HEK293 (cell line): ENCODE measurements around the gene PM20D1.
A peak's percentile ranks its signal among the peaks of the same experiment; 100 is the strongest.

Experiments
- EGR2 ChIP-seq: fragments of 450-650 bp; formaldehyde crosslinking; IDR thresholded peaks from 2 replicates; pipeline ENCODE4 v1.5.1; 2016; ENCODE audit warnings: low read depth, missing biosample characterization, missing genetic modification characterization
- GLIS1 ChIP-seq: fragments of 450-650 bp; formaldehyde crosslinking; IDR thresholded peaks from 2 replicates; pipeline ENCODE4 v1.5.1; 2016; ENCODE audit warnings: missing biosample characterization, missing genetic modification characterization
- GLIS2 ChIP-seq: fragments of 450-650 bp; formaldehyde crosslinking; IDR thresholded peaks from 2 replicates; pipeline ENCODE4 v1.5.1; 2016; ENCODE audit warnings: missing biosample characterization, missing genetic modification characterization
- KLF9 ChIP-seq: fragments of 450-650 bp; formaldehyde crosslinking; IDR thresholded peaks from 2 replicates; pipeline ENCODE4 v1.5.1; 2016; ENCODE audit warnings: missing biosample characterization, missing genetic modification characterization, low read depth
- TCF7L2 ChIP-seq: IDR thresholded peaks from 2 replicates; pipeline ENCODE4 v1.6.1; 2011; ENCODE audit warnings: low read depth, mild to moderate bottlenecking, inconsistent platforms, low read length, moderate library complexity, borderline replicate concordance
- ZBTB11 ChIP-seq: fragments of 450-650 bp; formaldehyde crosslinking; conservative IDR thresholded peaks from 2 replicates; pipeline ENCODE4 v1.5.1; 2016; ENCODE audit warnings: low read depth, missing biosample characterization, missing genetic modification characterization
- ZBTB17 ChIP-seq: fragments of 450-650 bp; formaldehyde crosslinking; IDR thresholded peaks from 2 replicates; pipeline ENCODE4 v1.5.1; 2016; ENCODE audit warnings: missing biosample characterization, missing genetic modification characterization
- ZFP69B ChIP-seq: fragments of 450-650 bp; formaldehyde crosslinking; IDR thresholded peaks from 2 replicates; pipeline ENCODE4 v1.5.1; 2016; ENCODE audit warnings: missing biosample characterization, missing genetic modification characterization
- ZNF2 ChIP-seq: fragments of 450-650 bp; formaldehyde crosslinking; IDR thresholded peaks from 2 replicates; pipeline ENCODE4 v1.5.1; 2016; ENCODE audit warnings: missing biosample characterization, missing genetic modification characterization
- ZNF221 ChIP-seq: fragments of 450-650 bp; formaldehyde crosslinking; IDR thresholded peaks from 2 replicates; pipeline ENCODE4 v1.5.1; 2017; ENCODE audit warnings: missing biosample characterization, missing genetic modification characterization, borderline replicate concordance
- ZNF311 ChIP-seq: fragments of 450-650 bp; formaldehyde crosslinking; IDR thresholded peaks from 2 replicates; pipeline ENCODE4 v1.5.1; 2017; ENCODE audit warnings: missing biosample characterization, missing genetic modification characterization, borderline replicate concordance
- ZNF324 ChIP-seq: fragments of 450-650 bp; formaldehyde crosslinking; IDR thresholded peaks from 2 replicates; pipeline ENCODE4 v1.5.1; 2016; ENCODE audit warnings: missing biosample characterization, missing genetic modification characterization
- ZNF433 ChIP-seq: fragments of 450-650 bp; formaldehyde crosslinking; IDR thresholded peaks from 2 replicates; pipeline ENCODE4 v1.5.1; 2016; ENCODE audit warnings: missing biosample characterization, missing genetic modification characterization, low read depth
- ZNF449 ChIP-seq: fragments of 450-650 bp; formaldehyde crosslinking; IDR thresholded peaks from 2 replicates; pipeline ENCODE4 v1.5.1; 2017; ENCODE audit warnings: missing biosample characterization, mild to moderate bottlenecking, missing genetic modification characterization, moderate library complexity
- ZNF501 ChIP-seq: fragments of 450-650 bp; formaldehyde crosslinking; IDR thresholded peaks from 2 replicates; pipeline ENCODE4 v1.5.1; 2016; ENCODE audit warnings: missing biosample characterization, missing genetic modification characterization
- ZNF513 ChIP-seq: fragments of 450-650 bp; IDR thresholded peaks from 2 replicates; pipeline ENCODE4 v1.5.1; 2018; ENCODE audit warnings: missing biosample characterization, missing genetic modification characterization
- ZSCAN30 ChIP-seq: fragments of 450-650 bp; IDR thresholded peaks from 2 replicates; pipeline ENCODE4 v1.5.1; 2018; ENCODE audit warnings: missing biosample characterization, mild to moderate bottlenecking, missing genetic modification characterization, moderate library complexity
- TF ChIP-seq, protein P1 (sequence below): fragments of 450-650 bp; formaldehyde crosslinking; IDR thresholded peaks from 2 replicates; pipeline ENCODE4 v1.5.1; 2016; ENCODE audit warnings: missing biosample characterization, missing genetic modification characterization
- TF ChIP-seq, protein P2 (sequence below): fragments of 450-650 bp; formaldehyde crosslinking; IDR thresholded peaks from 2 replicates; pipeline ENCODE4 v1.5.1; 2016; ENCODE audit warnings: missing biosample characterization, missing genetic modification characterization
- TF ChIP-seq, protein P3 (sequence below): fragments of 450-650 bp; formaldehyde crosslinking; IDR thresholded peaks from 2 replicates; pipeline ENCODE4 v1.5.1; 2016; ENCODE audit warnings: missing biosample characterization, missing genetic modification characterization
- TF ChIP-seq, protein P4 (sequence below): fragments of 450-650 bp; formaldehyde crosslinking; IDR thresholded peaks from 2 replicates; pipeline ENCODE4 v1.5.1; 2016; ENCODE audit warnings: missing biosample characterization, missing genetic modification characterization

The PM20D1 gene

DNA sequence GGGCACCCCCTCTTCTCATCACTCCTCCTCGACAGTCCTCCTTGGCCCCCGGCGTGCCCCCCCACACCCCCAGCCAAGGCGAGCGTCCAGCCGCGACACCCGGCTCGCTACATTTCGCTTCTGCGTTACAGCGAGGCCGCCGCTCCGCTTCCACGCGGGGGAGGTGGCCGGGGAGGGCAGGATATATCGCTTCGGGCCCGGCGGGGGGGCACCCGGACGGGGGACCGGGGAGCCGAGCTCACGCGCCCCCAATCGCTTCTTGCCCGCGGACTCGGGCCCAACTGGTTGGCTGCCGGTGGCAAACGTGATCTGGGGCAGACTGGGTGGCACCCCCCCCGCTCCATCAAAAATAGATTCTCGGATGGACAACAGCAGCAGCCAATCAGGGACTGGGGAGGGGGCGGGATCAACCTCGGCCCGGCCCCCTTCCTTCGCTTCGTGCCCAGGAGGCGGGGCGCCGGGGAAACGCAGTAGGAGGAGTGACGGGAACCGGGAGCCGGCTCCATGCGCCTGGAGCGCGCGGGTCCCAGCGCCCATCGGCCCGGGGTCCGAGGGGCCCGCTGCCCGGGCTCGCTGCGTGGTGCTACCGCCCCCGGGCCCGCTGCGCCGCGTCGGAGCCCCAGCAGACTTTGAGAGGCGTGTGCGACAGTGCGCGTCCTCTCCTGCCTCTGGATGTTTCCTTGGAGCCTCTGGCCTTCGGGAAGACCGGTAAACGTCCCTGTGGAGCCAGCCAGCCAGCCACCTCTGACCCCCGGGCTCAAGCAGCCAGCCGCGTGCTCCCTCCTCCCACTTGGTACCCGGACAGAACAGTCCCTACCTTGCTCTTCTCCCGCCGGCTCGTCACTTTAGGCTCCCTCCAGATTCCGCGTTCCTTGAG is 36.8 kb downstream of the PM20D1 start, which contains the start of gene SLC41A1 (continued):
- TF ChIP-seq TCF7L2 (no peak), KLF9 (tag by site-specific recombination) (peak; percentile 58; the same call in 1 of the 2 replicates), ZBTB17 (tag by site-specific recombination) (0 out of 2 replicates have a peak, but pooled peaks have one; percentile 40), ZNF513 (no peak), GLIS1 (peak; percentile 97), ZNF221 (tag by site-specific recombination) (no peak), GLIS2 (tag by site-specific recombination) (peak; percentile 100), ZNF449 (tag by site-specific recombination) (peak; percentile 63; the same call in 1 of the 2 replicates), ZSCAN30 (tag by site-specific recombination) (peak; percentile 30; the same call in 1 of the 2 replicates), ZNF433 (tag by site-specific recombination) (no peak), ZNF2 (tag by site-specific recombination) (peak; percentile 61), ZBTB11 (tag by site-specific recombination) (peak; percentile 52), ZFP69B (tag by site-specific recombination) (peak; percentile 22; the same call in 1 of the 2 replicates), ZNF311 (no peak), ZNF501 (tag by site-specific recombination) (peak; percentile 85; the same call in 1 of the 2 replicates), ZNF324 (tag by site-specific recombination) (peak; percentile 14; the same call in 1 of the 2 replicates), EGR2 (tag by site-specific recombination) (peak; percentile 64)
- TF ChIP-seq, protein P1, sequence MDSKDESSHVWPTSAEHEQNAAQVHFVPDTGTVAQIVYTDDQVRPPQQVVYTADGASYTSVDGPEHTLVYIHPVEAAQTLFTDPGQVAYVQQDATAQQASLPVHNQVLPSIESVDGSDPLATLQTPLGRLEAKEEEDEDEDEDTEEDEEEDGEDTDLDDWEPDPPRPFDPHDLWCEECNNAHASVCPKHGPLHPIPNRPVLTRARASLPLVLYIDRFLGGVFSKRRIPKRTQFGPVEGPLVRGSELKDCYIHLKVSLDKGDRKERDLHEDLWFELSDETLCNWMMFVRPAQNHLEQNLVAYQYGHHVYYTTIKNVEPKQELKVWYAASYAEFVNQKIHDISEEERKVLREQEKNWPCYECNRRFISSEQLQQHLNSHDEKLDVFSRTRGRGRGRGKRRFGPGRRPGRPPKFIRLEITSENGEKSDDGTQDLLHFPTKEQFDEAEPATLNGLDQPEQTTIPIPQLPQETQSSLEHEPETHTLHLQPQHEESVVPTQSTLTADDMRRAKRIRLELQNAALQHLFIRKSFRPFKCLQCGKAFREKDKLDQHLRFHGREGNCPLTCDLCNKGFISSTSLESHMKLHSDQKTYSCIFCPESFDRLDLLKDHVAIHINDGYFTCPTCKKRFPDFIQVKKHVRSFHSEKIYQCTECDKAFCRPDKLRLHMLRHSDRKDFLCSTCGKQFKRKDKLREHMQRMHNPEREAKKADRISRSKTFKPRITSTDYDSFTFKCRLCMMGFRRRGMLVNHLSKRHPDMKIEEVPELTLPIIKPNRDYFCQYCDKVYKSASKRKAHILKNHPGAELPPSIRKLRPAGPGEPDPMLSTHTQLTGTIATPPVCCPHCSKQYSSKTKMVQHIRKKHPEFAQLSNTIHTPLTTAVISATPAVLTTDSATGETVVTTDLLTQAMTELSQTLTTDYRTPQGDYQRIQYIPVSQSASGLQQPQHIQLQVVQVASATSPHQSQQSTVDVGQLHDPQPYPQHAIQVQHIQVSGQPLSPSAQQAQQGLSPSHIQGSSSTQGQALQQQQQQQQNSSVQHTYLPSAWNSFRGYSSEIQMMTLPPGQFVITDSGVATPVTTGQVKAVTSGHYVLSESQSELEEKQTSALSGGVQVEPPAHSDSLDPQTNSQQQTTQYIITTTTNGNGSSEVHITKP, result peak; percentile 60
- TF ChIP-seq, protein P2, sequence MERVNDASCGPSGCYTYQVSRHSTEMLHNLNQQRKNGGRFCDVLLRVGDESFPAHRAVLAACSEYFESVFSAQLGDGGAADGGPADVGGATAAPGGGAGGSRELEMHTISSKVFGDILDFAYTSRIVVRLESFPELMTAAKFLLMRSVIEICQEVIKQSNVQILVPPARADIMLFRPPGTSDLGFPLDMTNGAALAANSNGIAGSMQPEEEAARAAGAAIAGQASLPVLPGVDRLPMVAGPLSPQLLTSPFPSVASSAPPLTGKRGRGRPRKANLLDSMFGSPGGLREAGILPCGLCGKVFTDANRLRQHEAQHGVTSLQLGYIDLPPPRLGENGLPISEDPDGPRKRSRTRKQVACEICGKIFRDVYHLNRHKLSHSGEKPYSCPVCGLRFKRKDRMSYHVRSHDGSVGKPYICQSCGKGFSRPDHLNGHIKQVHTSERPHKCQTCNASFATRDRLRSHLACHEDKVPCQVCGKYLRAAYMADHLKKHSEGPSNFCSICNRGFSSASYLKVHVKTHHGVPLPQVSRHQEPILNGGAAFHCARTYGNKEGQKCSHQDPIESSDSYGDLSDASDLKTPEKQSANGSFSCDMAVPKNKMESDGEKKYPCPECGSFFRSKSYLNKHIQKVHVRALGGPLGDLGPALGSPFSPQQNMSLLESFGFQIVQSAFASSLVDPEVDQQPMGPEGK (tag by site-specific recombination), result peak; percentile 99
- TF ChIP-seq, protein P3, sequence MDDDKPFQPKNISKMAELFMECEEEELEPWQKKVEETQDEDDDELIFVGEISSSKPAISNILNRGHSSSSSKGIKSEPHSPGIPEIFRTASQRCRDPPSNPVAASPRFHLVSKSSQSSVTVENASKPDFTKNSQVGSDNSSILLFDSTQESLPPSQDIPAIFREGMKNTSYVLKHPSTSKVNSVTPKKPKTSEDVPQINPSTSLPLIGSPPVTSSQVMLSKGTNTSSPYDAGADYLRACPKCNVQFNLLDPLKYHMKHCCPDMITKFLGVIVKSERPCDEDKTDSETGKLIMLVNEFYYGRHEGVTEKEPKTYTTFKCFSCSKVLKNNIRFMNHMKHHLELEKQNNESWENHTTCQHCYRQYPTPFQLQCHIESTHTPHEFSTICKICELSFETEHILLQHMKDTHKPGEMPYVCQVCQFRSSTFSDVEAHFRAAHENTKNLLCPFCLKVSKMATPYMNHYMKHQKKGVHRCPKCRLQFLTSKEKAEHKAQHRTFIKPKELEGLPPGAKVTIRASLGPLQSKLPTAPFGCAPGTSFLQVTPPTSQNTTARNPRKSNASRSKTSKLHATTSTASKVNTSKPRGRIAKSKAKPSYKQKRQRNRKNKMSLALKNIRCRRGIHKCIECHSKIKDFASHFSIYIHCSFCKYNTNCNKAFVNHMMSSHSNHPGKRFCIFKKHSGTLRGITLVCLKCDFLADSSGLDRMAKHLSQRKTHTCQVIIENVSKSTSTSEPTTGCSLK, result no peak
- TF ChIP-seq, protein P4, sequence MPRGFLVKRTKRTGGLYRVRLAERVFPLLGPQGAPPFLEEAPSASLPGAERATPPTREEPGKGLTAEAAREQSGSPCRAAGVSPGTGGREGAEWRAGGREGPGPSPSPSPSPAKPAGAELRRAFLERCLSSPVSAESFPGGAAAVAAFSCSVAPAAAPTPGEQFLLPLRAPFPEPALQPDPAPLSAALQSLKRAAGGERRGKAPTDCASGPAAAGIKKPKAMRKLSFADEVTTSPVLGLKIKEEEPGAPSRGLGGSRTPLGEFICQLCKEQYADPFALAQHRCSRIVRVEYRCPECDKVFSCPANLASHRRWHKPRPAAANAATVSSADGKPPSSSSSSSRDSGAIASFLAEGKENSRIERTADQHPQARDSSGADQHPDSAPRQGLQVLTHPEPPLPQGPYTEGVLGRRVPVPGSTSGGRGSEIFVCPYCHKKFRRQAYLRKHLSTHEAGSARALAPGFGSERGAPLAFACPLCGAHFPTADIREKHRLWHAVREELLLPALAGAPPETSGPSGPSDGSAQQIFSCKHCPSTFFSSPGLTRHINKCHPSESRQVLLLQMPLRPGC (tag by site-specific recombination), result peak; percentile 73
